Transverse colon (tissue), 4 donors: ENCODE data around the gene SLC16A13.

Experiments used
- CTCF ChIP-seq, 5 experiments: fragments of 200-600 bp in 3 of 5; fragments of 450-650 bp in 2 of 5; sonication (generic) in 3 of 5; IDR thresholded peaks; 1 replicate in 2 of 5; 2 replicates in 3 of 5; pipeline ENCODE4 v1.5.1; 2016 to 2017; ENCODE audit warnings: antibody characterized with exemption in 5 of 5, inconsistent platforms in 3 of 5, mild to moderate bottlenecking in 2 of 5, moderate library complexity in 1 of 5
- EP300 ChIP-seq: sonication (generic); formaldehyde crosslinking; IDR thresholded peaks from one replicate; pipeline ENCODE4 v1.6.1; 2017; ENCODE audit warnings: antibody characterized with exemption, low read depth
- POLR2A ChIP-seq: fragments of 450-650 bp; IDR thresholded peaks from one replicate; pipeline ENCODE4 v1.6.1; 2016; ENCODE audit warnings: antibody characterized with exemption, mild to moderate bottlenecking, moderate library complexity
- POLR2AphosphoS5 ChIP-seq, 3 donors: sonication (generic); formaldehyde crosslinking; IDR thresholded peaks; one replicate each; pipeline ENCODE4 v1.6.1; 2016; ENCODE audit warnings: antibody characterized with exemption in 3 of 3

- TF ChIP-seq CTCF (IDR thresholded peaks at IDR 0.05) = no peak
- TF ChIP-seq POLR2A = no peak
- no peak for TF ChIP-seq POLR2AphosphoS5 (IDR thresholded peaks at IDR 0.05)
- TF ChIP-seq EP300 = no peak
Measured at GRCh38 chr17:7007143-7007542, 28.7 kb upstream of the SLC16A13 start.
